Measurements from ENCODE around the gene SH3PXD2A. TPM values are rescaled to one million over a fixed set of nuclear protein-coding genes. Genes with fewer than 3 reads are reported as not detected.

The SH3PXD2A gene
- total RNA-seq, 1 experiment from 2014 or later, result 4.5 TPM

DNA sequence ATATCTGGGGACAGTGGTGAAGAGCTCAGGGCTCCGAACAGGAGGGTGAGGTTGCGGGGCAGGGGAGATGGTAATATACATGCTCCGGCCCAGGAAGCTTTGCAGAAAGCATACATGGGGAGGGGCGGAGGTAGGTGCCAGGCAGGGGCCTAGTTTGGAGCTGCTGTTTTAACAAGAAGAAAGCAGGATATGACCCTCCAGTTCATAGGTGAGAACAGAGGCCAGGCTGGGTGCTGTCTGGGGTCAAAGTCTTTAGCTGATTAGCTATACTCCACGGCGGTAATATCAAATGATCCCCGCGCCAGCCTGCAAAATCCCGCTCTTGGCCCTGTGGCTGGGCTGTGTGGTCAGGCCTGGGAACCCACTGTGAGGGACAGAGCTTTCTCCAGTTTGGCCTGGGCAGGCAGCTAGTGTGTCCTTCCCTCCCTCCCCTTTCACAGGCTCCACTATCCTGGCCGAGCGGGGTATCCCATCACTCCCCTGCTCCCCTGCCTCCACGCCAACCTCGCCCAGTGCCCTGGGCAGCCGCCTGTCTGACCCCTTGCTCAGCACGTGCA is 266.2 kb downstream of the SH3PXD2A start:
- Histone ChIP-seq H3K18ac (ENCODE audit: insufficient read length, low read depth, low read length) (no peak overlapping the region), H3K4me1 (ENCODE audit: insufficient read depth, low read length) (no peaks in the 10 kb centered on the region), H3K27me3 (ENCODE audit: insufficient read depth, low read length) (no peaks in the 10 kb centered on the region), H3K23me2 (ENCODE audit: insufficient read length, low read depth, low read length, poor library complexity, severe bottlenecking) (no peaks in the 10 kb centered on the region), H2BK20ac (ENCODE audit: low read depth, low read length, poor library complexity, severe bottlenecking) (no peak overlapping the region), H2AFZ (ENCODE audit: low read length) (no peak overlapping the region), H3K23ac (ENCODE audit: insufficient read length, low read depth, low read length) (no peak overlapping the region), H3T11ph (ENCODE audit: low read length) (no peak overlapping the region), H2BK12ac (ENCODE audit: insufficient read length, low read depth, low read length) (no peak overlapping the region), H3K27ac (ENCODE audit: insufficient read length, low read depth, low read length) (no peak overlapping the region), H2BK15ac (ENCODE audit: low read depth, low read length) (no peak overlapping the region), H3K9ac (ENCODE audit: extremely low read depth, insufficient read length, low read length) (no peak overlapping the region), H3K56ac (ENCODE audit: insufficient read length, low read depth, low read length) (no peak overlapping the region), H2BK120ac (ENCODE audit: low read depth, low read length, poor library complexity, severe bottlenecking) (no peak overlapping the region), H3K4me2 (ENCODE audit: insufficient read depth, insufficient read length, low read length) (no peak overlapping the region), H3K79me2 (ENCODE audit: insufficient read depth, low read length) (no peaks in the 10 kb centered on the region), H3K9me3 (ENCODE audit: control insufficient read depth, low read depth, low read length) (no peaks in the 10 kb centered on the region), H2BK5ac (ENCODE audit: insufficient read length, low read length) (no peak overlapping the region), H4K91ac (ENCODE audit: insufficient read length, low read depth, low read length) (no peak overlapping the region), H3K4ac (ENCODE audit: low read depth, low read length) (no peak overlapping the region), H2AK5ac (ENCODE audit: insufficient read length, low read length) (no peak overlapping the region), H3K14ac (ENCODE audit: insufficient read depth, low read length) (no peak overlapping the region; the same call in 1 of the 2 replicates), H4K20me1 (ENCODE audit: control insufficient read depth, insufficient read depth, insufficient read length) (no peaks in the 10 kb centered on the region), H4K5ac (ENCODE audit: insufficient read length, low read depth, low read length) (no peak overlapping the region), H4K8ac (replicated peaks; ENCODE audit: insufficient read length, low read depth, low read length) (no peak overlapping the region), H3K79me1 (ENCODE audit: insufficient read depth, low read depth, low read length, poor library complexity, severe bottlenecking) (no peaks in the 10 kb centered on the region)
- H3K36me3 Mint-ChIP-seq (ENCODE audit: insufficient read depth in 1 of 3, low read depth in 3 of 3), result peaks cover 0 to 4% (median 0%) of the 10 kb centered on the region in 3 experiments; a peak in 1 of 7 replicates
- peaks cover 3 to 4% of the 10 kb centered on the region in 2 experiments; a peak in 3 of 4 replicates for H3K4me1 Mint-ChIP-seq
- H3K27me3 Mint-ChIP-seq (ENCODE audit: low read depth), result no peaks in the 10 kb centered on the region; the same call in 1 of the 2 replicates
- no CpG with 5 or more reads among the region's 15 CpGs for WGBS (ENCODE audit: extremely low coverage, insufficient read length, low lambda C conversion rate)
- H3K9me3 Mint-ChIP-seq, result peaks cover 0 to 6% of the 10 kb centered on the region in 2 experiments; a peak in 3 of 5 replicates
- TF ChIP-seq, protein P1, sequence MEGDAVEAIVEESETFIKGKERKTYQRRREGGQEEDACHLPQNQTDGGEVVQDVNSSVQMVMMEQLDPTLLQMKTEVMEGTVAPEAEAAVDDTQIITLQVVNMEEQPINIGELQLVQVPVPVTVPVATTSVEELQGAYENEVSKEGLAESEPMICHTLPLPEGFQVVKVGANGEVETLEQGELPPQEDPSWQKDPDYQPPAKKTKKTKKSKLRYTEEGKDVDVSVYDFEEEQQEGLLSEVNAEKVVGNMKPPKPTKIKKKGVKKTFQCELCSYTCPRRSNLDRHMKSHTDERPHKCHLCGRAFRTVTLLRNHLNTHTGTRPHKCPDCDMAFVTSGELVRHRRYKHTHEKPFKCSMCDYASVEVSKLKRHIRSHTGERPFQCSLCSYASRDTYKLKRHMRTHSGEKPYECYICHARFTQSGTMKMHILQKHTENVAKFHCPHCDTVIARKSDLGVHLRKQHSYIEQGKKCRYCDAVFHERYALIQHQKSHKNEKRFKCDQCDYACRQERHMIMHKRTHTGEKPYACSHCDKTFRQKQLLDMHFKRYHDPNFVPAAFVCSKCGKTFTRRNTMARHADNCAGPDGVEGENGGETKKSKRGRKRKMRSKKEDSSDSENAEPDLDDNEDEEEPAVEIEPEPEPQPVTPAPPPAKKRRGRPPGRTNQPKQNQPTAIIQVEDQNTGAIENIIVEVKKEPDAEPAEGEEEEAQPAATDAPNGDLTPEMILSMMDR (conservative IDR thresholded peaks at IDR 0.05), result no peak
- no peak overlapping the region for H3K4me3 Mint-ChIP-seq
- no peak overlapping the region for H3K27ac Mint-ChIP-seq
- DNase-seq, result no peak

All from H9 (cell line).